ENCODE measurements around the gene NIPAL3. TPM values are rescaled to one million over a fixed set of nuclear protein-coding genes. Genes with fewer than 3 reads are reported as not detected.

Gene NIPAL3
- total RNA-seq, 4 donors from 2014 or later = 34.8 to 55.8 (median 46.8) TPM

DNA sequence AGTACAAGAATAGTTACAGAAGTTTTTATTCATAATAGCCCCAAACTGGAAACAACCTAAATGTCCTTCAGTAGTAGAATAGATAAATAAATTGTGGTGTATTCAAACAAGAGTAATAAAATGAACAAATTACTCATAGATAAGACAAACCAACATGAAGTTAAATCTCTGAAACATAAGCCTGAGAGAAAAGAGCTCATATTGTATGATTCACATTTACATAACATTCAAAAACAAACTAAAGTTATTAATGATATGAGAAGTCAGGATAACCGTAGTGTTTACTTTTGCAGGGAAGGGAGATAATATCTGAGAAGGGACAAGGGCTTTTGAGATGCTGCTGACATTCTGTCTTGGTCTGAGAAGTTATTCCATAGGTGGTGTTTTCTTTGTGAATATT, 15.5 kb upstream of the NIPAL3 start:
- no peaks in the 10 kb centered on the region for H3K4me1 ChIP-seq
- H3K9me3 ChIP-seq = no peaks in the 10 kb centered on the region
- TF ChIP-seq POLR2AphosphoS5 (IDR thresholded peaks at IDR 0.05) (no peak), POLR2A (IDR thresholded peaks at IDR 0.05) (no peak), EP300 (IDR thresholded peaks at IDR 0.05; ENCODE audit: low read depth) (no peak)
- TF ChIP-seq, protein P1, sequence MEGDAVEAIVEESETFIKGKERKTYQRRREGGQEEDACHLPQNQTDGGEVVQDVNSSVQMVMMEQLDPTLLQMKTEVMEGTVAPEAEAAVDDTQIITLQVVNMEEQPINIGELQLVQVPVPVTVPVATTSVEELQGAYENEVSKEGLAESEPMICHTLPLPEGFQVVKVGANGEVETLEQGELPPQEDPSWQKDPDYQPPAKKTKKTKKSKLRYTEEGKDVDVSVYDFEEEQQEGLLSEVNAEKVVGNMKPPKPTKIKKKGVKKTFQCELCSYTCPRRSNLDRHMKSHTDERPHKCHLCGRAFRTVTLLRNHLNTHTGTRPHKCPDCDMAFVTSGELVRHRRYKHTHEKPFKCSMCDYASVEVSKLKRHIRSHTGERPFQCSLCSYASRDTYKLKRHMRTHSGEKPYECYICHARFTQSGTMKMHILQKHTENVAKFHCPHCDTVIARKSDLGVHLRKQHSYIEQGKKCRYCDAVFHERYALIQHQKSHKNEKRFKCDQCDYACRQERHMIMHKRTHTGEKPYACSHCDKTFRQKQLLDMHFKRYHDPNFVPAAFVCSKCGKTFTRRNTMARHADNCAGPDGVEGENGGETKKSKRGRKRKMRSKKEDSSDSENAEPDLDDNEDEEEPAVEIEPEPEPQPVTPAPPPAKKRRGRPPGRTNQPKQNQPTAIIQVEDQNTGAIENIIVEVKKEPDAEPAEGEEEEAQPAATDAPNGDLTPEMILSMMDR (IDR thresholded peaks at IDR 0.05) = no peak
- in situ Hi-C loops (cut with MboI; ENCODE audit: low pct_ligation_motif_present in 1 of 4, low pct_unique_long_range_greater_than_20kb in 1 of 4, low sequenced_read_pairs in 3 of 4) (no loop called here), intact Hi-C loops (cut with DNase I; ENCODE audit: low total_unique reads) (no loop called here)
- no peaks in the 10 kb centered on the region for H3K27me3 ChIP-seq
- WGBS, 2 donors (ENCODE audit: low coverage in 1 of 2) = 46 to 70% methylated on average over 1 of the region's 1 CpG
- H3K4me3 ChIP-seq = no peak overlapping the region
- no peaks in the 10 kb centered on the region for H3K36me3 ChIP-seq
- DNase-seq = no peak
- H3K27ac ChIP-seq = no peak overlapping the region

DNA sequence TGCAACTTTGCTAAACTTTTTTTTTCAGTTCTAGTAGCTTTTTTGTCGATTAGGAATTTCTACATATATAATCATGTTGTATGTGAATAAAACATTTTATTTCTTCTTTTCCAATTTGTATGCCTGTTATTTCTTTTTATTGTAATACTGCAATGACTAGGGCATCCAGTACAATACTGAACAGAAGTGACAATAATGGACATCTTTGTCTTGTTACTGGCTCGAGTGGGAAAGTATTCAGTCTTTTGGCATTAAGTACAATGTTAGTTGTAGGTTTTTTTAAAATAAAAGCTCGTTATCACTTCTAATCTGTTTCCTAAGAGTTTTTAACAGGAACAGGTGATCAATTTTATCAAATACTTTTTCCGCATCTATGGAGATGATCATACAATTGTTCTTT, 11.8 kb upstream of the NIPAL3 start:
- 90 to 93% methylated on average over 4 of the region's 4 CpGs for whole genome bisulfite sequencing, 2 donors (ENCODE audit: low coverage in 1 of 2)
- Histone ChIP-seq H3K4me1 (no peaks in the 10 kb centered on the region), H3K9me3 (no peaks in the 10 kb centered on the region), H3K27me3 (no peaks in the 10 kb centered on the region), H3K36me3 (no peaks in the 10 kb centered on the region), H3K4me3 (no peak overlapping the region), H3K27ac (no peak overlapping the region)
- intact Hi-C loops (cut with DNase I; ENCODE audit: low total_unique reads) (no loop called here), in situ Hi-C loops (cut with MboI; ENCODE audit: low pct_ligation_motif_present in 1 of 4, low pct_unique_long_range_greater_than_20kb in 1 of 4, low sequenced_read_pairs in 3 of 4) (no loop called here)
- TF ChIP-seq POLR2AphosphoS5 (IDR thresholded peaks at IDR 0.05) (no peak), POLR2A (IDR thresholded peaks at IDR 0.05) (no peak), EP300 (IDR thresholded peaks at IDR 0.05; ENCODE audit: low read depth) (no peak)
- TF ChIP-seq, protein P1 (IDR thresholded peaks at IDR 0.05) = no peak
- DNase-seq = no peak

DNA sequence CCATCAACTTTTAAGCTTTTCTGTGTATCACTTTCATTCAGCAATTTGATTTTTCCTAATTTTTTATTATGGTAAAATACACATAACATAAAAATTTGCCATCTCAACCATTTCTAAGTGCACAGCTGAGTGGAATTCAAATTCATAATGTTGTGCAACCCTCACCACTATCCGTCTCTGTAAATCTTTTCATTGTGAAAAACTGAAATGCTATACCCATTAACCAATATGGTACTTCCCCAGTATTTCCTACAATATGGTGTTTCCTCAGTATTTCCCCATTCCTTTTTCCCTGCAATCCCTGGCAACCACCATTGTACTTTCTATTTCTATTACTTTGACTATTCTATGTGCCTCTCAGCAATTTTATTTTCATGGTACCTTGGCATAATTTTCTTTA, 8.8 kb upstream of the NIPAL3 start:
- H3K27ac ChIP-seq = no peak overlapping the region
- DNase-seq = no peak
- in situ Hi-C loops (cut with MboI; ENCODE audit: low pct_ligation_motif_present in 1 of 4, low pct_unique_long_range_greater_than_20kb in 1 of 4, low sequenced_read_pairs in 3 of 4) (no loop called here), intact Hi-C loops (cut with DNase I; ENCODE audit: low total_unique reads) (no loop called here)
- WGBS, 2 donors (ENCODE audit: low coverage in 1 of 2) = 82 to 89% methylated on average over 1 of the region's 1 CpG
- no peaks in the 10 kb centered on the region for H3K36me3 ChIP-seq
- peaks cover 0 to 8% (median 4%) of the 10 kb centered on the region in 4 donors for H3K4me1 ChIP-seq
- no peaks in the 10 kb centered on the region for H3K9me3 ChIP-seq
- no peak for TF ChIP-seq POLR2AphosphoS5 (IDR thresholded peaks at IDR 0.05)
- TF ChIP-seq, protein P1 (IDR thresholded peaks at IDR 0.05) = no peak
- TF ChIP-seq POLR2A (IDR thresholded peaks at IDR 0.05) = no peak
- no peak for TF ChIP-seq EP300 (IDR thresholded peaks at IDR 0.05; ENCODE audit: low read depth)
- no peaks in the 10 kb centered on the region for H3K27me3 ChIP-seq
- no peak overlapping the region for H3K4me3 ChIP-seq

DNA sequence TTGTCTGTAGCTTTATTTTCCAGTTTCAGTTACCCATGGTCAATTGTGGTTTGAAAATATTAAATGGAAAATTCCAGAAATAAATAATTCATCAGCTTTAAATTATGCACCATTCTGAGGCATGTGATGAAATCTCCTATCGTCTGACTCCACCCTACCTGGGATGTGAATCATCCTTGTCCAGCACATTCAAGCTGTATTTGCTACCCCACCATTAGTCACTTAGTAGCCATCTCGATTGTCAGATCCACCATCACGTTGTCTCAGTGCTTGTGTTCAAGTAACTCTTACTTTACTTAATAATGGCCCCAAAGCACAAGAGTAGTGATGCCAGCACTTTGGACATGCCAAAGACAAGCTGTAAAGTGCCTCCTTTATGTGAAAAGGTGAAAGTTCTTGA, 6.1 kb upstream of the NIPAL3 start:
- Histone ChIP-seq H3K4me3 (no peak overlapping the region), H3K36me3 (no peaks in the 10 kb centered on the region), H3K9me3 (no peaks in the 10 kb centered on the region), H3K4me1 (peaks cover 4 to 31% (median 16%) of the 10 kb centered on the region in 4 donors), H3K27me3 (no peaks in the 10 kb centered on the region), H3K27ac (no peak overlapping the region)
- DNase-seq = no peak
- in situ Hi-C loops (cut with MboI; ENCODE audit: low pct_ligation_motif_present in 1 of 4, low pct_unique_long_range_greater_than_20kb in 1 of 4, low sequenced_read_pairs in 3 of 4) = no loop called here
- 80 to 100% methylated on average over 3 of the region's 3 CpGs for WGBS, 2 donors (ENCODE audit: low coverage in 1 of 2)
- TF ChIP-seq, protein P1 (IDR thresholded peaks at IDR 0.05) = no peak
- TF ChIP-seq EP300 (IDR thresholded peaks at IDR 0.05; ENCODE audit: low read depth) (no peak), POLR2AphosphoS5 (IDR thresholded peaks at IDR 0.05) (no peak), POLR2A (IDR thresholded peaks at IDR 0.05) (no peak)
- intact Hi-C loops (cut with DNase I; ENCODE audit: low total_unique reads) = no loop called here
